Skeletal muscle satellite cell (primary cell): Measurements from ENCODE around the gene F11.
"Not testable (repeated sequence)": the region's sequence is repeated elsewhere in the genome, so short reads cannot be mapped to it uniquely, and the experiment has no call there.

Experiments used
- H3K27me3 ChIP-seq: 2 replicates; pipeline ENCODE4 v1.7.0; 2013; ENCODE audit warnings: low read length; ENCODE audit not compliant: control insufficient read depth, insufficient read depth
- H3K36me3 ChIP-seq: 2 replicates; pipeline ENCODE4 v1.7.0; 2013; ENCODE audit warnings: mild to moderate bottlenecking, control low read depth, low read length; ENCODE audit not compliant: insufficient read depth
- H3K4me1 ChIP-seq: 2 replicates; pipeline ENCODE4 v1.7.0; 2013; ENCODE audit warnings: low read length; ENCODE audit not compliant: control insufficient read depth, insufficient read depth
- H3K4me2 ChIP-seq: 2 replicates; pipeline ENCODE4 v1.7.0; 2013; ENCODE audit warnings: mild to moderate bottlenecking, low read length
- H3K4me3 ChIP-seq: 2 replicates; pipeline ENCODE4 v1.7.0; 2013; ENCODE audit warnings: low read length
- H3K9ac ChIP-seq: 2 replicates; pipeline ENCODE4 v1.7.0; 2013; ENCODE audit warnings: mild to moderate bottlenecking, low read depth, low read length, moderate library complexity
- H3K9me3 ChIP-seq: replicated peaks from 2 replicates; pipeline ENCODE4 v1.7.0; 2013; ENCODE audit warnings: mild to moderate bottlenecking, control low read depth, low read length

Gene F11

DNA sequence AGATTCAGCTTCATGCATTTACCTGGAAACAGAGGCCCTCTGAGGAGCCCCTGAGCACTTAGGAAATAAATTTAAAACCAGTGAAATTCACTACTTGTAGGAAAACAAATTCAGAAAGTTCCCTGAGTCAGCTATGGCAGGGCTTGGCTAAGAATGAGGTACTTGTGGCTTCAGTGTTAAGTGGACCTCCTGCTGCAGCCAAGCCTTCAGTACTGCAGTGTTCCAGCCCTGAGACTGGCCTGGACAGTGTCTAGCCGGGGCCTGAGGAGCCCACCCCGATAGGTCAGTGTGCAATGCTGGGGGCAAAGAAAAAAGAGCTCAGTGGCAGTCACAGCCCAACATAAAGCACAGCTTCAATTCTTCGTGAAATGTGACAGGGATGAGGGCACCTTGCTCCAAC lies 41.9 kb downstream of the F11 start:
- Histone ChIP-seq H3K27me3 (no peaks in the 10 kb centered on the region), H3K4me2 (no peak overlapping the region), H3K9me3 (no peaks in the 10 kb centered on the region), H3K4me1 (no peaks in the 10 kb centered on the region), H3K9ac (no peak overlapping the region), H3K4me3 (no peak overlapping the region), H3K36me3 (no peaks in the 10 kb centered on the region)

DNA sequence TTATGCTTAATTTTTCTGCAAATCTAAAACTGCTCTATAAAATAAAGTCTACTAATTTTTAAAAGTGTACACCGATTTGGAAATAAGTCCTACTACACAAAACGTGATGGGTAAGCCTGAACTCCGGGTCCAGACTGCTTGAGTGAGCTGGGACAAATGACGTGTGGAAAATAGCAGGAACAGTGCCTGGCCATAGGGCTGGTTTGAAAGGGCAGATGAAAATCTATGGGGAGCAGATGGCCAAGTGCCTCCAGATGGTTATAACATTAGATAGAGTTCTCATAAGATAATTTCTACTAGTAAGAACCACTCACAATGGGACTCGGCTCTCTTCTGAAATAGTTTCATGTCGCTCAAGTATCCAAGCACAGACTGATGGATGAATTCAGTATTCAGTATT lies 52.5 kb downstream of the F11 start:
- Histone ChIP-seq H3K27me3 (no peaks in the 10 kb centered on the region), H3K9ac (no peak overlapping the region), H3K36me3 (no peaks in the 10 kb centered on the region), H3K4me3 (no peak overlapping the region), H3K9me3 (no peaks in the 10 kb centered on the region), H3K4me2 (no peak overlapping the region), H3K4me1 (no peaks in the 10 kb centered on the region)

DNA sequence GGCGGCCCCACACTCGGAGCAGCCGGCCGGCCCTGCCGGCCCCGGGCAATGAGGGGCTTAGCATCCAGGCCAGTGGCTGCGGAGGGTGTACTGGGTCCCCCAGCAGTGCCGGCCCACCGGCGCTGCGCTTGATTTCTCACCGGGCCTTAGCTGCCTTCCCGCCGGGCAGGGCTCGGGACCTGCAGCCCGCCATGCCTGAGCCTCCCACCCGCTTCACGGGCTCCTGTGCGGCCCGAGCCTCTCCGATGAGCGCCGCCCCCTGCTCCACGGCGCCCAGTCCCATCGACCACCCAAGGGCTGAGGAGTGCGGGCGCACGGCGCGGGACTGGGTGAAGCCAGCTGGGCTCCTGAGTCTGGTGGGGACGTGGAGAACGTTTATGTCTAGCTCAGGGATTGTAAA lies 58.7 kb downstream of the F11 start:
- H3K27me3 ChIP-seq, H3K4me2 ChIP-seq, H3K36me3 ChIP-seq, H3K9me3 ChIP-seq, H3K9ac ChIP-seq, H3K4me3 ChIP-seq, H3K4me1 ChIP-seq: not testable (repeated sequence)

DNA sequence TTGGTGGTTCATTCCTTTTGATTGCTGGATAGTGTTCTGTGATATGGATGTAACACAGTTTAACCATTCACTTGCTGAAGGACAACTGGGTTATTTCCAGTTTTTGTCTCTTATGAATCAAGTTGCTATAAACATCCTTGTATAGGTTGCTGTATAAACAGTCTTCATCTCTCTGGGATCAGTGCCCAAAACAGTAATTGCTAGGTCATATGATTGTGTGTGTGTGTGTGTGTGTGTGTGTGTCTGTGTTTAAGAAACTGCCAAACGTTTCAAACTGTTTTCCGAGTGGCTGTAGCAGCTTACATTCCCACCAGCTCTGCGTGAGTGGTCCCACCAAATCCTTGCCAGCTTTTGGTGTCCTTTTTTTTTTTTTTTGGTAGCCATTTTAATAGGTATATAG lies 60.4 kb downstream of the F11 start:
- H3K4me2 ChIP-seq: no peak overlapping the region
- H3K4me3 ChIP-seq: no peak overlapping the region
- H3K9ac ChIP-seq: no peak overlapping the region
- no peaks in the 10 kb centered on the region for H3K9me3 ChIP-seq
- no peaks in the 10 kb centered on the region for H3K4me1 ChIP-seq
- H3K27me3 ChIP-seq: no peaks in the 10 kb centered on the region
- no peaks in the 10 kb centered on the region for H3K36me3 ChIP-seq

DNA sequence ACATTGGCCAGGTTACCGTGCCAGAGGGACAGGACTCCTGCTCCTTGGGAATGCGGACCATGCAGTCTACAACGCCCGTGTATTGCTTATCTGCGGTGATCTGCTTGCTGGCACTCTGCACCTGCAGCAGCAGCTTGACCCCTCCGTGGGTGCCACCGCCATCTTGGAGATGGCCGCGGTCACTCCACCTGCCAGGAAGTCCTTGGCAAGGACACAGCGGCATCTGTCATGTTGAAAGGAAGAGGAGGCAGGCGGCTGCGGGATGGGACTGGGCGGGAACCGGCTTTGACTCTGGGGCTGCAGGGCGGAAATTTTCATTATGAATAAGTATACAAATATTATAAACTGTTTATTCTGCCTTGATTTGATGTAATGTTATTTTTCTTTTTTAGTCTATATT lies 63.4 kb downstream of the F11 start:
- H3K27me3 ChIP-seq: no peaks in the 10 kb centered on the region

DNA sequence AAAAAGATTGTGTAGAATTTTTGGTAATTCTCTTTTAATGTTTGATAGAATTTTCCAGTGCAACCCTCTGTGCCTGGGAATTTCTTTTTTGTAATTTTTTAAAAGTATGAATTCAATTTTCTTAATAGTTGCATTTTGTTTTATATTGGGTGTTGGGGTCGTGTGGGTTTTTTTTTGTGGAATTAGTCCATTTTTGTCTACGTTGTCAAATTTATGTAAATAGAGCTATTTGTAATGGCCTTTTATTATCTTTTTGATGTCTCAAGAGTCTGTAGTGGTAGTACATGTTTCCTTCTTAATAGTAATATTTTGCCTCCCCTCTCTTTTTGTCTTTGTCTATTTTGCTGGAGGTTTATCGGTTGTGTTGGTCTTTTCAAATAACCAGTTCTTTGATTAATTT lies 64.4 kb downstream of the F11 start:
- H3K9me3 ChIP-seq: no peaks in the 10 kb centered on the region

More for the DNA sequence above, 63.4 kb downstream of the F11 start:
- H3K9me3 ChIP-seq: no peaks in the 10 kb centered on the region
- H3K9ac ChIP-seq: no peak overlapping the region
- no peak overlapping the region for H3K4me2 ChIP-seq
- H3K4me1 ChIP-seq: no peaks in the 10 kb centered on the region
- no peaks in the 10 kb centered on the region for H3K36me3 ChIP-seq
- no peak overlapping the region for H3K4me3 ChIP-seq

DNA sequence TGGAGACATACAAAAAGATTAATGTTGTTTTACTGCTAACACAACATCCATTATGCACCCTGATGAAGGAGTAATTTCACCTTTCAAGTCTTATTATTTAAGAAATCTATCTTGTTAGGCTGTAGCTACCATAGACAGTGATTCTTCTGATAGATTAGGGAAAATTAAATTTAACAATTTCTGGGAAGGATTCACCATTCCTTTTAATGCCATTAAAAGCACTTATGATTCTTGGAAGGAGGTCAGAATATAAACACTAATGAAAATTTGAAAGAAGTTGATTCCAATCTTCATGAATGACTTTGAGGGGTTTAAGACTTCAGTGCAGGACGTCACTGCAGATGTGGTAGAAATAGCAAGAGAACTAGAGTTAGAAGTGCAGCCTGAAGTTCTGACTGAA lies 69.8 kb downstream of the F11 start:
- Histone ChIP-seq H3K9ac (no peak overlapping the region), H3K27me3 (no peaks in the 10 kb centered on the region), H3K9me3 (no peaks in the 10 kb centered on the region), H3K4me3 (no peak overlapping the region), H3K4me2 (no peak overlapping the region), H3K36me3 (no peaks in the 10 kb centered on the region), H3K4me1 (no peaks in the 10 kb centered on the region)

More for the DNA sequence above, 64.4 kb downstream of the F11 start:
- Histone ChIP-seq H3K36me3 (no peaks in the 10 kb centered on the region), H3K9ac (no peak overlapping the region), H3K4me1 (no peaks in the 10 kb centered on the region), H3K27me3 (no peaks in the 10 kb centered on the region), H3K4me2 (no peak overlapping the region), H3K4me3 (no peak overlapping the region)
